ENCODE measurements around the gene GRK4. TPM values are rescaled to one million over a fixed set of nuclear protein-coding genes. Genes with fewer than 3 reads are reported as not detected.
A peak's percentile ranks its signal among the peaks of the same experiment; 100 is the strongest.

The GRK4 gene
- total and polyA plus RNA-seq, 10 of the 15 experiments (the other 5 are each of a cell fraction or from before 2014, with no cell fraction given), result 1.1 to 4.0 (median 2.5) TPM

- no peak for TF ChIP-seq ATF3 (IDR thresholded peaks at IDR 0.05; ENCODE audit: borderline replicate concordance, extremely low read depth, low read depth, low read length)
- TF ChIP-seq NBN (IDR thresholded peaks at IDR 0.05), result no peak
Observed at GRCh38 chr4:3034231-3034630, 70.9 kb downstream of the GRK4 start (continued).

GRCh38 chr4:3035249-3035648 is 71.9 kb downstream of the GRK4 start:
- H3K9ac ChIP-seq (ENCODE audit: control insufficient read depth, insufficient read depth, low read length), result no peak overlapping the region
- no peak overlapping the region for H3K4me2 ChIP-seq (ENCODE audit: control insufficient read depth, insufficient read depth)
- in situ Hi-C loops (cut with MboI) (loop anchor here (10.0 kb wide), 1 partner anchor 60 kb away; no protein-coding TSS in a partner anchor), intact Hi-C loops (cut with micrococcal nuclease; ENCODE audit: unreplicated experiment) (no loop called here)
- ChIA-PET POLR2A (no interaction called here), SMC1A (ENCODE audit: uncharacterized antibody, unreplicated experiment) (interaction anchor here (2.8 to 2.9 kb wide), 2 partner anchors 22 to 57 kb away, joined by 8 to 10 read pairs; no protein-coding TSS in a partner anchor), CTCF (interaction anchor here (1.0 to 5.8 kb wide), 3 partner anchors 10 to 58 kb away, joined by 4 to 54 read pairs (median 32); no protein-coding TSS in a partner anchor), RAD21 (ENCODE audit: unreplicated experiment) (interaction anchor here (1.0 to 4.0 kb wide), 2 partner anchors 14 to 25 kb away, joined by 4 to 22 read pairs; no protein-coding TSS in a partner anchor)
- H4K20me1 ChIP-seq (ENCODE audit: control insufficient read depth, insufficient read depth), result no peaks in the 10 kb centered on the region; the same call in 1 of the 2 replicates
- no peak overlapping the region for H3K4me3 ChIP-seq
- FAIRE-seq (no peak), DNase-seq (ENCODE audit: low read depth, low spot score) (no peak), ATAC-seq (no peak)
- no peak overlapping the region for H2AFZ ChIP-seq (ENCODE audit: control insufficient read depth, low read depth, low read length)
- no TSS peak for BruUV-seq (replicated peaks)
- H3K9me3 ChIP-seq (replicated peaks; ENCODE audit: control insufficient read depth, insufficient read depth, low read length), result no peaks in the 10 kb centered on the region
- H3K36me3 ChIP-seq (ENCODE audit: control insufficient read depth in 2 of 2, insufficient read depth in 2 of 2, low read length in 1 of 2), result no peaks in the 10 kb centered on the region
- WGBS (ENCODE audit: insufficient coverage, insufficient replicate concordance, low lambda C conversion rate, missing lambda C conversion rate), result 38% methylated on average over 8 of the region's 8 CpGs
- H3K27me3 ChIP-seq (replicated peaks in 1 of 2; ENCODE audit: control insufficient read depth in 2 of 2, insufficient read depth in 2 of 2, low read length in 1 of 2), result peaks cover 0 to 3% of the 10 kb centered on the region in 2 experiments; a peak in 1 of 4 replicates
- H3K27ac ChIP-seq (ENCODE audit: control insufficient read depth, insufficient read depth), result no peak overlapping the region
- H3K4me1 ChIP-seq (ENCODE audit: control insufficient read depth, insufficient read depth, low read length), result peaks cover 23% of the 10 kb centered on the region
- TF ChIP-seq ZNF207 (IDR thresholded peaks at IDR 0.05; ENCODE audit: borderline replicate concordance), result no peak
- no peak for TF ChIP-seq YY1 (IDR thresholded peaks at IDR 0.05; ENCODE audit: low read depth, low read length)
- no peaks in the 10 kb centered on the region for H3K79me2 ChIP-seq (ENCODE audit: control insufficient read depth, insufficient read depth, low read length)

- ChIA-PET CTCF (interaction anchor here (1.4 to 5.8 kb wide), 3 partner anchors 27 to 58 kb away, joined by 3 to 54 read pairs (median 32); no protein-coding TSS in a partner anchor), RAD21 (ENCODE audit: unreplicated experiment) (interaction anchor here (1.0 to 4.0 kb wide), 3 partner anchors 14 to 355 kb away, joined by 3 to 22 read pairs (median 4); no protein-coding TSS in a partner anchor), SMC1A (ENCODE audit: uncharacterized antibody, unreplicated experiment) (interaction anchor here (2.8 to 2.9 kb wide), 2 partner anchors 22 to 58 kb away, joined by 8 to 10 read pairs; no protein-coding TSS in a partner anchor), POLR2A (no interaction called here)
- no peak overlapping the region for H3K4me2 ChIP-seq (ENCODE audit: control insufficient read depth, insufficient read depth)
- FAIRE-seq, result no peak
- no peak for ATAC-seq
- no peak for DNase-seq (ENCODE audit: low read depth, low spot score)
- TF ChIP-seq JUNB (IDR thresholded peaks at IDR 0.05), result no peak
- peak in 1 of 2 experiments; percentile 53; a peak in 1 of 4 replicates for TF ChIP-seq BHLHE40 (IDR thresholded peaks at IDR 0.05; ENCODE audit: borderline replicate concordance in 1 of 2, low read depth in 2 of 2, low read length in 1 of 2)
- peak; percentile 47; the same call in 1 of the 2 replicates for TF ChIP-seq PKNOX1 (IDR thresholded peaks at IDR 0.05)
- no peak for TF ChIP-seq MAX (IDR thresholded peaks at IDR 0.05; ENCODE audit: low read depth, low read length)
- H3K9me3 ChIP-seq (replicated peaks; ENCODE audit: control insufficient read depth, insufficient read depth, low read length), result no peaks in the 10 kb centered on the region
- intact Hi-C loops (cut with micrococcal nuclease; ENCODE audit: unreplicated experiment), result no loop called here
- H3K9ac ChIP-seq (ENCODE audit: control insufficient read depth, insufficient read depth, low read length), result no peak overlapping the region
- H3K36me3 ChIP-seq (ENCODE audit: control insufficient read depth in 2 of 2, insufficient read depth in 2 of 2, low read length in 1 of 2), result no peaks in the 10 kb centered on the region
- H3K79me2 ChIP-seq (ENCODE audit: control insufficient read depth, insufficient read depth, low read length), result no peaks in the 10 kb centered on the region
- H3K4me1 ChIP-seq (ENCODE audit: control insufficient read depth, insufficient read depth, low read length), result peaks cover 23% of the 10 kb centered on the region
- in situ Hi-C loops (cut with MboI), result loop anchor here (10.0 kb wide), 1 partner anchor 61 kb away; no protein-coding TSS in a partner anchor
- no peaks in the 10 kb centered on the region; the same call in 1 of the 2 replicates for H4K20me1 ChIP-seq (ENCODE audit: control insufficient read depth, insufficient read depth)
- H3K27ac ChIP-seq (ENCODE audit: control insufficient read depth, insufficient read depth), result no peak overlapping the region
- WGBS (ENCODE audit: insufficient coverage, insufficient replicate concordance, low lambda C conversion rate, missing lambda C conversion rate), result 22% methylated on average over 6 of the region's 6 CpGs
- no peak overlapping the region for H3K4me3 ChIP-seq
- H2AFZ ChIP-seq (ENCODE audit: control insufficient read depth, low read depth, low read length), result no peak overlapping the region
- BruUV-seq (replicated peaks), result no TSS peak
- peaks cover 0 to 3% of the 10 kb centered on the region in 2 experiments; a peak in 1 of 4 replicates for H3K27me3 ChIP-seq (replicated peaks in 1 of 2; ENCODE audit: control insufficient read depth in 2 of 2, insufficient read depth in 2 of 2, low read length in 1 of 2)
Observed at GRCh38 chr4:3035674-3036073, 72.3 kb downstream of the GRK4 start.
